ENCODE measurements around the gene CASP2. TPM values are rescaled to one million over a fixed set of nuclear protein-coding genes. Genes with fewer than 3 reads are reported as not detected.

Gene CASP2
- total and polyA plus RNA-seq, 2 of the 13 experiments (the other 11 are each of a cell fraction or from before 2014, with no cell fraction given): 10.2 to 13.7 TPM

- TF ChIP-seq GRHL1 (CRISPR knock-in tag; conservative IDR thresholded peaks at IDR 0.05): no peak
- peak; percentile 87; the same call in 1 of the 2 replicates for TF ChIP-seq ZNF614 (CRISPR knock-in tag; IDR thresholded peaks at IDR 0.05; ENCODE audit: borderline replicate concordance)
- TF ChIP-seq ZNF672 (CRISPR knock-in tag; IDR thresholded peaks at IDR 0.05): no peak
- no peak for TF ChIP-seq EHMT2 (IDR thresholded peaks at IDR 0.05; ENCODE audit: borderline replicate concordance, low read depth, low read length)
- TF ChIP-seq BRF2 (CRISPR knock-in tag; IDR thresholded peaks at IDR 0.05): peak; percentile 85; the same call in 1 of the 2 replicates
- peak; percentile 65; the same call in 1 of the 2 replicates for TF ChIP-seq NCOR1 (IDR thresholded peaks at IDR 0.05; ENCODE audit: borderline replicate concordance, low read length)
- TF ChIP-seq ZNF572 (CRISPR knock-in tag; IDR thresholded peaks at IDR 0.05): 0 out of 2 replicates have a peak, but pooled peaks have one; percentile 26
- TF ChIP-seq NFAT5 (CRISPR knock-in tag; IDR thresholded peaks at IDR 0.05): no peak
- TF ChIP-seq ZBTB25 (CRISPR knock-in tag; IDR thresholded peaks at IDR 0.05): peak; percentile 63; the same call in 1 of the 2 replicates
- TF ChIP-seq ZSCAN30 (CRISPR knock-in tag; IDR thresholded peaks at IDR 0.05): no peak
- no peak for TF ChIP-seq TEAD2 (CRISPR knock-in tag; IDR thresholded peaks at IDR 0.05)
- TF ChIP-seq GTF2F1 (IDR thresholded peaks at IDR 0.05; ENCODE audit: low read length): no peak
- no peak for TF ChIP-seq FOXM1 (CRISPR knock-in tag; IDR thresholded peaks at IDR 0.05)
- TF ChIP-seq MAFG (CRISPR knock-in tag; IDR thresholded peaks at IDR 0.05): no peak
- TF ChIP-seq ZHX1 (CRISPR knock-in tag; IDR thresholded peaks at IDR 0.05; ENCODE audit: low read depth): 0 out of 2 replicates have a peak, but pooled peaks have one; percentile 69
- TF ChIP-seq ZNF569 (CRISPR knock-in tag; IDR thresholded peaks at IDR 0.05; ENCODE audit: borderline replicate concordance): 0 out of 2 replicates have a peak, but pooled peaks have one; percentile 71
Observed at GRCh38 chr7:143263266-143264195, 24.6 kb upstream of the CASP2 start, which contains the start of gene GSTK1 (continued).
